GM23338 (cell line): ENCODE results near the gene IL23R. TPM values are rescaled to one million over a fixed set of nuclear protein-coding genes. Genes with fewer than 3 reads are reported as not detected.

Experiments
- ATAC-seq: fragments of 200-7000 bp; cut with Tn5 transposase; 3 replicates; pipeline ENCODE4 v1.9.1; 2020
- DNase-seq: peaks from one replicate; pipeline ENCODE4 v3.0.0-alpha.2; 2015; ENCODE audit warnings: low spot score
- H2AFZ ChIP-seq: fragments of 200-600 bp; sonication (generic); 2 replicates; pipeline ENCODE4 v1.8.0; 2016; ENCODE audit warnings: antibody characterized with exemption, mild to moderate bottlenecking, moderate library complexity
- H3F3A ChIP-seq: fragments of 200-600 bp; sonication (generic); replicated peaks from 2 replicates; pipeline ENCODE4 v1.8.0; 2017; ENCODE audit warnings: antibody characterized with exemption, mixed run types, low read depth
- H3K27ac ChIP-seq: fragments of 200-600 bp; sonication (generic); 2 replicates; pipeline ENCODE4 v1.6.1; 2016; ENCODE audit warnings: low read depth
- H3K27me3 ChIP-seq: fragments of 200-600 bp; sonication (generic); 2 replicates; pipeline ENCODE4 v1.8.0; 2016; ENCODE audit warnings: mild to moderate bottlenecking, mixed run types, moderate library complexity; ENCODE audit not compliant: insufficient read depth
- H3K36me3 ChIP-seq: fragments of 200-600 bp; sonication (generic); 2 replicates; pipeline ENCODE4 v1.8.0; 2016; ENCODE audit warnings: mild to moderate bottlenecking; ENCODE audit not compliant: insufficient read depth
- H3K4me1 ChIP-seq: fragments of 200-600 bp; sonication (generic); 2 replicates; pipeline ENCODE4 v1.8.0; 2016; ENCODE audit warnings: mild to moderate bottlenecking, moderate library complexity; ENCODE audit not compliant: insufficient read depth
- H3K4me2 ChIP-seq: fragments of 200-600 bp; sonication (generic); 2 replicates; pipeline ENCODE4 v1.7.1; 2017; ENCODE audit warnings: mixed run types
- H3K4me3 ChIP-seq: fragments of 200-600 bp; sonication (generic); 2 replicates; pipeline ENCODE4 v1.6.1; 2016; ENCODE audit warnings: mixed run types
- H3K79me2 ChIP-seq: fragments of 200-600 bp; sonication (generic); replicated peaks from 2 replicates; pipeline ENCODE4 v1.8.0; 2017; ENCODE audit warnings: mild to moderate bottlenecking; ENCODE audit not compliant: insufficient read depth
- H3K9me2 ChIP-seq: fragments of 200-600 bp; sonication (generic); 2 replicates; pipeline ENCODE4 v1.8.0; 2017; ENCODE audit not compliant: insufficient read depth
- H4K20me1 ChIP-seq: fragments of 200-600 bp; sonication (generic); replicated peaks from 2 replicates; pipeline ENCODE4 v1.8.0; 2017; ENCODE audit warnings: mild to moderate bottlenecking; ENCODE audit not compliant: insufficient read depth
- H3K27ac Mint-ChIP-seq: 2 replicates; pipeline ENCODE4 v1.8.0; 2020; ENCODE audit warnings: inconsistent platforms, mild to moderate bottlenecking, moderate library complexity, mixed read lengths
- H3K27me3 Mint-ChIP-seq: 3 replicates; pipeline ENCODE4 v1.8.0; 2022; ENCODE audit warnings: low read depth, mild to moderate bottlenecking, moderate library complexity, mixed read lengths, inconsistent platforms; ENCODE audit not compliant: insufficient read depth, poor library complexity
- H3K36me3 Mint-ChIP-seq: 3 replicates; pipeline ENCODE4 v1.8.0; 2021; ENCODE audit warnings: low read depth, mild to moderate bottlenecking, inconsistent platforms, moderate library complexity, mixed read lengths
- H3K4me1 Mint-ChIP-seq: 3 replicates; pipeline ENCODE4 v1.8.0; 2020; ENCODE audit warnings: mild to moderate bottlenecking, inconsistent platforms, mixed read lengths
- H3K4me3 Mint-ChIP-seq: 3 replicates; pipeline ENCODE4 v1.8.0; 2021; ENCODE audit warnings: moderate library complexity, mild to moderate bottlenecking, inconsistent platforms, mixed read lengths
- H3K9me3 Mint-ChIP-seq: 3 replicates; pipeline ENCODE4 v1.8.0; 2020; ENCODE audit warnings: moderate library complexity, mild to moderate bottlenecking, inconsistent platforms, mixed read lengths
- CREB1 ChIP-seq: fragments of 250-450 bp; sonication (Bioruptor Pico); IDR thresholded peaks from 2 replicates; pipeline ENCODE4 v1.5.0; 2020; ENCODE audit warnings: low read depth, mild to moderate bottlenecking, moderate library complexity
- EZH2 ChIP-seq: fragments of 200-600 bp; sonication (generic); IDR thresholded peaks from one replicate; pipeline ENCODE4 v1.8.0; 2017; ENCODE audit warnings: antibody characterized with exemption, mild to moderate bottlenecking, low read depth; ENCODE audit not compliant: unreplicated experiment
- EZH2phosphoT487 ChIP-seq: fragments of 200-600 bp; sonication (generic); IDR thresholded peaks from one replicate; pipeline ENCODE4 v1.8.1; 2018; ENCODE audit warnings: antibody characterized with exemption; ENCODE audit not compliant: unreplicated experiment
- JUNB ChIP-seq: IDR thresholded peaks from one replicate; pipeline ENCODE4 v1.6.1; 2016; ENCODE audit warnings: antibody characterized with exemption; ENCODE audit not compliant: unreplicated experiment
- NANOG ChIP-seq: IDR thresholded peaks from 2 replicates; pipeline ENCODE4 v1.6.1; 2016; ENCODE audit warnings: antibody characterized with exemption, borderline replicate concordance
- POLR2AphosphoS5 ChIP-seq: IDR thresholded peaks from 2 replicates; pipeline ENCODE4 v1.6.1; 2016; ENCODE audit warnings: antibody characterized with exemption, low read depth
- STAT1 ChIP-seq: IDR thresholded peaks from one replicate; pipeline ENCODE4 v1.6.1; 2016; ENCODE audit warnings: antibody characterized with exemption; ENCODE audit not compliant: unreplicated experiment
- ZNF114 ChIP-seq: fragments of 250-450 bp; sonication (Bioruptor Pico); IDR thresholded peaks from 2 replicates; pipeline ENCODE4 v1.5.0; 2020; ENCODE audit warnings: mild to moderate bottlenecking, moderate library complexity
- ZNF331 ChIP-seq: fragments of 250-450 bp; sonication (Bioruptor Pico); IDR thresholded peaks from 2 replicates; pipeline ENCODE4 v1.5.0; 2020; ENCODE audit warnings: low read depth, mild to moderate bottlenecking, moderate library complexity
- polyA plus RNA-seq: library from polyadenylated mRNA; unstranded; fragments of >200 nt; fragmentation: Nextera tagmentation; extraction: Ambion mirVana; gene quantifications from 2 replicates; pipeline ENCODE4 v1.2.1, GENCODE V29; 2016
- total RNA-seq: library from RNA; depleted of rRNA; stranded (reverse); fragments of >200 nt; shearing (Covaris generic); gene quantifications from 2 replicates; pipeline ENCODE4 v1.2.3, GENCODE V29; 2014
- TF ChIP-seq, protein P1 (sequence below), 2 experiments: fragments of 200-600 bp in 1 of 2; sonication (generic) in 1 of 2; conservative IDR thresholded peaks; 2 replicates each; pipeline versions ENCODE4 v1.5.1 to v1.6.1; 2016 to 2017; ENCODE audit warnings: antibody characterized with exemption in 2 of 2, low read depth in 2 of 2, mild to moderate bottlenecking in 2 of 2, moderate library complexity in 1 of 2
- TF ChIP-seq, protein P2 (sequence below): fragments of 250-450 bp; sonication (Bioruptor Pico); IDR thresholded peaks from 2 replicates; pipeline ENCODE4 v1.5.0; 2020; ENCODE audit warnings: mild to moderate bottlenecking, moderate library complexity
- TF ChIP-seq, protein P3 (sequence below): IDR thresholded peaks from 2 replicates; pipeline ENCODE4 v1.6.1; 2016; ENCODE audit warnings: antibody characterized with exemption
- TF ChIP-seq, protein P4 (sequence below): IDR thresholded peaks from one replicate; pipeline ENCODE4 v1.6.1; 2018; ENCODE audit warnings: antibody characterized with exemption; ENCODE audit not compliant: unreplicated experiment

The IL23R gene
- total and polyA plus RNA-seq, 2 experiments from 2014 or later, result not detected

DNA sequence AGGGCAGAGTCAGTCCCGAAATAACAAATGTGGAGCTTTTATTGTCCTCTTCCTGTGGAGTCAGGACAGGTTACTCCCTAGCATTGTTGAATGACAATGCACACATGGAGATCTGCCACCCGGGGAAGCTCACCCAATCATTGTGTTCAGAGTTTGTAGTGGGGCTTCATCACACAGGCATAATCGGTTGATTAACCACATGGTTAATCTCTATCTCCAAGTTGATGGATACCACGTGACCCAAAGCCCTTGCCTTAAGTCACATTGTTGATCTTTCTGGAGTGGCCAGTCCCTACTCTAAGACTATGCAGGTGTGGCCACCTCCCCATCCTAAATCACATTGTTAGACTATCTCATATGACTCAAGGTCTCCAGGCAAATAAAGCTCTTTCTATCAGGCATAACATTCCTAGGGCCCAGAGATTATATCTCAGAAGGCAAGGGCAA, 28.9 kb upstream of the IL23R start:
- Histone ChIP-seq H4K20me1 (no peaks in the 10 kb centered on the region), H3K36me3 (no peaks in the 10 kb centered on the region), H2AFZ (no peak overlapping the region), H3K79me2 (no peaks in the 10 kb centered on the region), H3K4me2 (peak overlapping the region; percentile 31; the same call in 1 of the 2 replicates), H3K27me3 (no peaks in the 10 kb centered on the region), H3K27ac (no peak overlapping the region), H3K4me3 (no peak overlapping the region), H3K4me1 (peaks cover 8% of the 10 kb centered on the region), H3F3A (no peaks in the 10 kb centered on the region), H3K9me2 (no peaks in the 10 kb centered on the region)
- H3K36me3 Mint-ChIP-seq, result no peaks in the 10 kb centered on the region
- peaks cover 13% of the 10 kb centered on the region for H3K4me1 Mint-ChIP-seq
- peaks cover 2% of the 10 kb centered on the region for H3K27me3 Mint-ChIP-seq
- no peak overlapping the region for H3K4me3 Mint-ChIP-seq
- H3K27ac Mint-ChIP-seq, result no peak overlapping the region
- peak; percentile 25 for DNase-seq
- ATAC-seq, result peak; percentile 64
- TF ChIP-seq STAT1 (no peak), POLR2AphosphoS5 (no peak), EZH2 (no peak), NANOG (no peak), CREB1 (CRISPR knock-in tag) (no peak), EZH2phosphoT487 (no peak), ZNF114 (CRISPR knock-in tag) (no peak), JUNB (no peak), ZNF331 (CRISPR knock-in tag) (no peak)
- TF ChIP-seq, protein P1, sequence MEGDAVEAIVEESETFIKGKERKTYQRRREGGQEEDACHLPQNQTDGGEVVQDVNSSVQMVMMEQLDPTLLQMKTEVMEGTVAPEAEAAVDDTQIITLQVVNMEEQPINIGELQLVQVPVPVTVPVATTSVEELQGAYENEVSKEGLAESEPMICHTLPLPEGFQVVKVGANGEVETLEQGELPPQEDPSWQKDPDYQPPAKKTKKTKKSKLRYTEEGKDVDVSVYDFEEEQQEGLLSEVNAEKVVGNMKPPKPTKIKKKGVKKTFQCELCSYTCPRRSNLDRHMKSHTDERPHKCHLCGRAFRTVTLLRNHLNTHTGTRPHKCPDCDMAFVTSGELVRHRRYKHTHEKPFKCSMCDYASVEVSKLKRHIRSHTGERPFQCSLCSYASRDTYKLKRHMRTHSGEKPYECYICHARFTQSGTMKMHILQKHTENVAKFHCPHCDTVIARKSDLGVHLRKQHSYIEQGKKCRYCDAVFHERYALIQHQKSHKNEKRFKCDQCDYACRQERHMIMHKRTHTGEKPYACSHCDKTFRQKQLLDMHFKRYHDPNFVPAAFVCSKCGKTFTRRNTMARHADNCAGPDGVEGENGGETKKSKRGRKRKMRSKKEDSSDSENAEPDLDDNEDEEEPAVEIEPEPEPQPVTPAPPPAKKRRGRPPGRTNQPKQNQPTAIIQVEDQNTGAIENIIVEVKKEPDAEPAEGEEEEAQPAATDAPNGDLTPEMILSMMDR (conservative IDR thresholded peaks at IDR 0.05; ENCODE audit: low read depth in 2 of 2), result no peak
- TF ChIP-seq, protein P2, sequence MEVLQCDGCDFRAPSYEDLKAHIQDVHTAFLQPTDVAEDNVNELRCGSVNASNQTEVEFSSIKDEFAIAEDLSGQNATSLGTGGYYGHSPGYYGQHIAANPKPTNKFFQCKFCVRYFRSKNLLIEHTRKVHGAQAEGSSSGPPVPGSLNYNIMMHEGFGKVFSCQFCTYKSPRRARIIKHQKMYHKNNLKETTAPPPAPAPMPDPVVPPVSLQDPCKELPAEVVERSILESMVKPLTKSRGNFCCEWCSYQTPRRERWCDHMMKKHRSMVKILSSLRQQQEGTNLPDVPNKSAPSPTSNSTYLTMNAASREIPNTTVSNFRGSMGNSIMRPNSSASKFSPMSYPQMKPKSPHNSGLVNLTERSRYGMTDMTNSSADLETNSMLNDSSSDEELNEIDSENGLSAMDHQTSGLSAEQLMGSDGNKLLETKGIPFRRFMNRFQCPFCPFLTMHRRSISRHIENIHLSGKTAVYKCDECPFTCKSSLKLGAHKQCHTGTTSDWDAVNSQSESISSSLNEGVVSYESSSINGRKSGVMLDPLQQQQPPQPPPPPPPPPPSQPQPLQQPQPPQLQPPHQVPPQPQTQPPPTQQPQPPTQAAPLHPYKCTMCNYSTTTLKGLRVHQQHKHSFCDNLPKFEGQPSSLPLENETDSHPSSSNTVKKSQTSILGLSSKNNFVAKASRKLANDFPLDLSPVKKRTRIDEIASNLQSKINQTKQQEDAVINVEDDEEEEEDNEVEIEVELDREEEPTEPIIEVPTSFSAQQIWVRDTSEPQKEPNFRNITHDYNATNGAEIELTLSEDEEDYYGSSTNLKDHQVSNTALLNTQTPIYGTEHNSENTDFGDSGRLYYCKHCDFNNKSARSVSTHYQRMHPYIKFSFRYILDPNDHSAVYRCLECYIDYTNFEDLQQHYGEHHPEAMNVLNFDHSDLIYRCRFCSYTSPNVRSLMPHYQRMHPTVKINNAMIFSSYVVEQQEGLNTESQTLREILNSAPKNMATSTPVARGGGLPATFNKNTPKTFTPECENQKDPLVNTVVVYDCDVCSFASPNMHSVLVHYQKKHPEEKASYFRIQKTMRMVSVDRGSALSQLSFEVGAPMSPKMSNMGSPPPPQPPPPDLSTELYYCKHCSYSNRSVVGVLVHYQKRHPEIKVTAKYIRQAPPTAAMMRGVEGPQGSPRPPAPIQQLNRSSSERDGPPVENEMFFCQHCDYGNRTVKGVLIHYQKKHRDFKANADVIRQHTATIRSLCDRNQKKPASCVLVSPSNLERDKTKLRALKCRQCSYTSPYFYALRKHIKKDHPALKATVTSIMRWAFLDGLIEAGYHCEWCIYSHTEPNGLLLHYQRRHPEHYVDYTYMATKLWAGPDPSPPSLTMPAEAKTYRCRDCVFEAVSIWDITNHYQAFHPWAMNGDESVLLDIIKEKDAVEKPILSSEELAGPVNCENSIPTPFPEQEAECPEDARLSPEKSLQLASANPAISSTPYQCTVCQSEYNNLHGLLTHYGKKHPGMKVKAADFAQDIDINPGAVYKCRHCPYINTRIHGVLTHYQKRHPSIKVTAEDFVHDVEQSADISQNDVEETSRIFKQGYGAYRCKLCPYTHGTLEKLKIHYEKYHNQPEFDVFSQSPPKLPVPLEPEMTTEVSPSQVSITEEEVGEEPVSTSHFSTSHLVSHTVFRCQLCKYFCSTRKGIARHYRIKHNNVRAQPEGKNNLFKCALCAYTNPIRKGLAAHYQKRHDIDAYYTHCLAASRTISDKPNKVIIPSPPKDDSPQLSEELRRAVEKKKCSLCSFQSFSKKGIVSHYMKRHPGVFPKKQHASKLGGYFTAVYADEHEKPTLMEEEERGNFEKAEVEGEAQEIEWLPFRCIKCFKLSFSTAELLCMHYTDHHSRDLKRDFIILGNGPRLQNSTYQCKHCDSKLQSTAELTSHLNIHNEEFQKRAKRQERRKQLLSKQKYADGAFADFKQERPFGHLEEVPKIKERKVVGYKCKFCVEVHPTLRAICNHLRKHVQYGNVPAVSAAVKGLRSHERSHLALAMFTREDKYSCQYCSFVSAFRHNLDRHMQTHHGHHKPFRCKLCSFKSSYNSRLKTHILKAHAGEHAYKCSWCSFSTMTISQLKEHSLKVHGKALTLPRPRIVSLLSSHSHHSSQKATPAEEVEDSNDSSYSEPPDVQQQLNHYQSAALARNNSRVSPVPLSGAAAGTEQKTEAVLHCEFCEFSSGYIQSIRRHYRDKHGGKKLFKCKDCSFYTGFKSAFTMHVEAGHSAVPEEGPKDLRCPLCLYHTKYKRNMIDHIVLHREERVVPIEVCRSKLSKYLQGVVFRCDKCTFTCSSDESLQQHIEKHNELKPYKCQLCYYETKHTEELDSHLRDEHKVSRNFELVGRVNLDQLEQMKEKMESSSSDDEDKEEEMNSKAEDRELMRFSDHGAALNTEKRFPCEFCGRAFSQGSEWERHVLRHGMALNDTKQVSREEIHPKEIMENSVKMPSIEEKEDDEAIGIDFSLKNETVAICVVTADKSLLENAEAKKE, result no peak
- TF ChIP-seq, protein P3, sequence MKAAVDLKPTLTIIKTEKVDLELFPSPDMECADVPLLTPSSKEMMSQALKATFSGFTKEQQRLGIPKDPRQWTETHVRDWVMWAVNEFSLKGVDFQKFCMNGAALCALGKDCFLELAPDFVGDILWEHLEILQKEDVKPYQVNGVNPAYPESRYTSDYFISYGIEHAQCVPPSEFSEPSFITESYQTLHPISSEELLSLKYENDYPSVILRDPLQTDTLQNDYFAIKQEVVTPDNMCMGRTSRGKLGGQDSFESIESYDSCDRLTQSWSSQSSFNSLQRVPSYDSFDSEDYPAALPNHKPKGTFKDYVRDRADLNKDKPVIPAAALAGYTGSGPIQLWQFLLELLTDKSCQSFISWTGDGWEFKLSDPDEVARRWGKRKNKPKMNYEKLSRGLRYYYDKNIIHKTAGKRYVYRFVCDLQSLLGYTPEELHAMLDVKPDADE, result no peak
- TF ChIP-seq, protein P4, sequence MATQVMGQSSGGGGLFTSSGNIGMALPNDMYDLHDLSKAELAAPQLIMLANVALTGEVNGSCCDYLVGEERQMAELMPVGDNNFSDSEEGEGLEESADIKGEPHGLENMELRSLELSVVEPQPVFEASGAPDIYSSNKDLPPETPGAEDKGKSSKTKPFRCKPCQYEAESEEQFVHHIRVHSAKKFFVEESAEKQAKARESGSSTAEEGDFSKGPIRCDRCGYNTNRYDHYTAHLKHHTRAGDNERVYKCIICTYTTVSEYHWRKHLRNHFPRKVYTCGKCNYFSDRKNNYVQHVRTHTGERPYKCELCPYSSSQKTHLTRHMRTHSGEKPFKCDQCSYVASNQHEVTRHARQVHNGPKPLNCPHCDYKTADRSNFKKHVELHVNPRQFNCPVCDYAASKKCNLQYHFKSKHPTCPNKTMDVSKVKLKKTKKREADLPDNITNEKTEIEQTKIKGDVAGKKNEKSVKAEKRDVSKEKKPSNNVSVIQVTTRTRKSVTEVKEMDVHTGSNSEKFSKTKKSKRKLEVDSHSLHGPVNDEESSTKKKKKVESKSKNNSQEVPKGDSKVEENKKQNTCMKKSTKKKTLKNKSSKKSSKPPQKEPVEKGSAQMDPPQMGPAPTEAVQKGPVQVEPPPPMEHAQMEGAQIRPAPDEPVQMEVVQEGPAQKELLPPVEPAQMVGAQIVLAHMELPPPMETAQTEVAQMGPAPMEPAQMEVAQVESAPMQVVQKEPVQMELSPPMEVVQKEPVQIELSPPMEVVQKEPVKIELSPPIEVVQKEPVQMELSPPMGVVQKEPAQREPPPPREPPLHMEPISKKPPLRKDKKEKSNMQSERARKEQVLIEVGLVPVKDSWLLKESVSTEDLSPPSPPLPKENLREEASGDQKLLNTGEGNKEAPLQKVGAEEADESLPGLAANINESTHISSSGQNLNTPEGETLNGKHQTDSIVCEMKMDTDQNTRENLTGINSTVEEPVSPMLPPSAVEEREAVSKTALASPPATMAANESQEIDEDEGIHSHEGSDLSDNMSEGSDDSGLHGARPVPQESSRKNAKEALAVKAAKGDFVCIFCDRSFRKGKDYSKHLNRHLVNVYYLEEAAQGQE, result no peak
- H3K9me3 Mint-ChIP-seq, result no peaks in the 10 kb centered on the region
